ENCODE measurements around the gene SPRR5. TPM values are rescaled to one million over a fixed set of nuclear protein-coding genes. Genes with fewer than 3 reads are reported as not detected.

SPRR5 gene
- total RNA-seq, 2 experiments from 2014 or later, result not detected

- TF ChIP-seq CTCF (IDR thresholded peaks at IDR 0.05), result no peak
- Mint-ChIP-seq H3K4me3 (no peak overlapping the region), H3K36me3 (ENCODE audit: low read depth) (no peaks in the 10 kb centered on the region), H3K27ac (no peak overlapping the region), H3K27me3 (peaks cover 30% of the 10 kb centered on the region), H3K4me1 (ENCODE audit: low read depth) (no peaks in the 10 kb centered on the region), H3K9me3 (no peaks in the 10 kb centered on the region)
- intact Hi-C loops (cut with DNase I, micrococcal nuclease), result no loop called here
- Histone ChIP-seq H3K4me1 (ENCODE audit: insufficient read depth, low read length) (no peaks in the 10 kb centered on the region), H3K36me3 (ENCODE audit: insufficient read depth, low read length) (no peaks in the 10 kb centered on the region), H3K27ac (ENCODE audit: low read depth in 1 of 2, low read length in 2 of 2) (no peak overlapping the region), H3K4me3 (ENCODE audit: low read length) (no peak overlapping the region), H3K27me3 (ENCODE audit: control insufficient read depth in 1 of 2, insufficient read depth in 2 of 2, low read length in 2 of 2) (peaks cover 0 to 5% of the 10 kb centered on the region in 2 experiments), H3K9me3 (ENCODE audit: control insufficient read depth in 1 of 2, insufficient read depth in 1 of 2, low read length in 2 of 2) (no peaks in the 10 kb centered on the region)
- DNase-seq (no peak), ATAC-seq (ENCODE audit: poor library complexity) (no peak)
- ChIA-PET POLR2A (no interaction called here), CTCF (no interaction called here)
Observed at GRCh38 chr1:152940614-152941013, 6.4 kb upstream of the SPRR5 start.

- H3K36me3 Mint-ChIP-seq (ENCODE audit: low read depth), result no peaks in the 10 kb centered on the region
- intact Hi-C loops (cut with DNase I, micrococcal nuclease), result no loop called here
- no peaks in the 10 kb centered on the region for H3K4me1 Mint-ChIP-seq (ENCODE audit: low read depth)
- H3K4me3 Mint-ChIP-seq, result no peak overlapping the region
- no peak overlapping the region for H3K27ac Mint-ChIP-seq
- Histone ChIP-seq H3K4me3 (ENCODE audit: low read length) (no peak overlapping the region), H3K36me3 (ENCODE audit: insufficient read depth, low read length) (no peaks in the 10 kb centered on the region), H3K27me3 (ENCODE audit: control insufficient read depth in 1 of 2, insufficient read depth in 2 of 2, low read length in 2 of 2) (peaks cover 2 to 3% of the 10 kb centered on the region in 2 experiments), H3K4me1 (ENCODE audit: insufficient read depth, low read length) (no peaks in the 10 kb centered on the region), H3K9me3 (ENCODE audit: control insufficient read depth in 1 of 2, insufficient read depth in 1 of 2, low read length in 2 of 2) (no peaks in the 10 kb centered on the region), H3K27ac (ENCODE audit: low read depth in 1 of 2, low read length in 2 of 2) (no peak overlapping the region)
- POLR2A ChIA-PET, result no interaction called here
- peaks cover 24% of the 10 kb centered on the region for H3K27me3 Mint-ChIP-seq
- no peak for ATAC-seq (ENCODE audit: poor library complexity)
- H3K9me3 Mint-ChIP-seq, result no peaks in the 10 kb centered on the region
- no peak for DNase-seq
- no peak for TF ChIP-seq CTCF (IDR thresholded peaks at IDR 0.05)
- CTCF ChIA-PET, result no interaction called here
Observed at GRCh38 chr1:152941037-152941711, 5.8 kb upstream of the SPRR5 start.

DNA sequence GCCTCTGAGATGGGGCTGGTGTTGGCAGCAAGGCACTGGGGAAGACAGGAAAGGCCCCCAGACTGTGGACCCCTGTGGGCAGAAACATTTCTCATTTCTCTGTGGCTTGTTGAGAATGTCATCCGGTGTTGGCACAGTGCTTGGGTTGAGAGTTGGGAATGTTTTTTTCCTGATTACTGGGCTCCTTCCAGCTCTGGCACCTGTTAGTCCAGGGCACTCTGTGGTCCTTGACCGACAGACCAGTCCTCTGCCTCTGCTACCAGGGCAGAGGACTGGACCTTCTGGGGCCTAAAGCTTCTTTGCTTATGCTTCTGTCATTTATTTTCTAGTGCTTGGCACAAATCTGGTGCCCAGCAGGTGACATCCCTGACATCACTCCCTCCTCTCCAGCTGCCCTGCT lies 4.8 kb upstream of the SPRR5 start:
- intact Hi-C loops (cut with DNase I, micrococcal nuclease), result no loop called here
- Histone ChIP-seq H3K27me3 (ENCODE audit: control insufficient read depth in 1 of 2, insufficient read depth in 2 of 2, low read length in 2 of 2) (peaks cover 0 to 3% of the 10 kb centered on the region in 2 experiments), H3K27ac (ENCODE audit: low read depth in 1 of 2, low read length in 2 of 2) (no peak overlapping the region), H3K4me3 (ENCODE audit: low read length) (no peak overlapping the region), H3K9me3 (ENCODE audit: control insufficient read depth in 1 of 2, insufficient read depth in 1 of 2, low read length in 2 of 2) (no peaks in the 10 kb centered on the region), H3K4me1 (ENCODE audit: insufficient read depth, low read length) (no peaks in the 10 kb centered on the region), H3K36me3 (ENCODE audit: insufficient read depth, low read length) (no peaks in the 10 kb centered on the region)
- Mint-ChIP-seq H3K27ac (no peak overlapping the region), H3K27me3 (peaks cover 26% of the 10 kb centered on the region), H3K36me3 (ENCODE audit: low read depth) (no peaks in the 10 kb centered on the region), H3K4me1 (ENCODE audit: low read depth) (no peaks in the 10 kb centered on the region), H3K4me3 (no peak overlapping the region), H3K9me3 (no peaks in the 10 kb centered on the region)
- ChIA-PET POLR2A (no interaction called here), CTCF (no interaction called here)
- no peak for TF ChIP-seq CTCF (IDR thresholded peaks at IDR 0.05)
- ATAC-seq (ENCODE audit: poor library complexity) (no peak), DNase-seq (no peak)
